ENCODE results near the gene FAM9C. TPM values are rescaled to one million over a fixed set of nuclear protein-coding genes. Genes with fewer than 3 reads are reported as not detected.

FAM9C gene
- total RNA-seq, 1 donor from 2014 or later: not detected

DNA sequence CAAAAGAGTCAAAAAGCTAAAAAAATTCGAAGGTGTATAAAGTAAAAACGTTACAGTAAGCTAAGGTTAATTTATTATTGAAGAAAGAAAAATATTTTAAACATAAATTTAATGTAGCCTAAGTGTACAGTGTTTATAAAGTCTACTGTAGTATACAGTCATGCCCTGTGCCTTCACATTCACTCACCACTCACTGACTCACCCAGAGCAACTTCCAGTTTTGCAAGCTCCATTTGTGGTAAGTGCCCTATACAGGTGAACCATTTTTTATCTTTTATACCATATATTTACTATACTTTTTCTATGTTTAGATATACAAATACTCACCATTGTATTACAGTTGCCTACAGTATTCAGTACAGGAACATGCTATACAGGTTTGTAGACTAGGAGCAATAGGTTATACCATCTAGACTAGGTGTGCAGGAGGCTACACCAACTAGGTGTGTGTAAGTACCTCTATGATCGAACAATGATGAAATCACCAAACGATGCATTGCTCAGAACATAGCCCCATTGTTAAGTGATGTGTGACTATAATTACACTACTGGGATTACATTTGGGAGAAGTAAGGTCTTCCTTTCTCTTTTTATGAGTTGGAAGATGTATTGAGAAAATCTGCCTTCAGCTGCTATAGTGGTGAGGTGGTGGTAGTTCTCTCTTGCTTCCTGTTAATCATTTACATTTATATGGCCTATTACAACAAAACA, 42.3 kb downstream of the FAM9C start:
- Histone ChIP-seq H3K4me3 (ENCODE audit: low read depth, low read length) (no peak overlapping the region), H3K27me3 (ENCODE audit: control insufficient read depth, insufficient read depth, low read length) (no peaks in the 10 kb centered on the region), H3K36me3 (ENCODE audit: control insufficient read depth, insufficient read depth, low read length) (no peaks in the 10 kb centered on the region)
- DNase-seq (ENCODE audit: low read depth): no peak
- TF ChIP-seq, protein P1, sequence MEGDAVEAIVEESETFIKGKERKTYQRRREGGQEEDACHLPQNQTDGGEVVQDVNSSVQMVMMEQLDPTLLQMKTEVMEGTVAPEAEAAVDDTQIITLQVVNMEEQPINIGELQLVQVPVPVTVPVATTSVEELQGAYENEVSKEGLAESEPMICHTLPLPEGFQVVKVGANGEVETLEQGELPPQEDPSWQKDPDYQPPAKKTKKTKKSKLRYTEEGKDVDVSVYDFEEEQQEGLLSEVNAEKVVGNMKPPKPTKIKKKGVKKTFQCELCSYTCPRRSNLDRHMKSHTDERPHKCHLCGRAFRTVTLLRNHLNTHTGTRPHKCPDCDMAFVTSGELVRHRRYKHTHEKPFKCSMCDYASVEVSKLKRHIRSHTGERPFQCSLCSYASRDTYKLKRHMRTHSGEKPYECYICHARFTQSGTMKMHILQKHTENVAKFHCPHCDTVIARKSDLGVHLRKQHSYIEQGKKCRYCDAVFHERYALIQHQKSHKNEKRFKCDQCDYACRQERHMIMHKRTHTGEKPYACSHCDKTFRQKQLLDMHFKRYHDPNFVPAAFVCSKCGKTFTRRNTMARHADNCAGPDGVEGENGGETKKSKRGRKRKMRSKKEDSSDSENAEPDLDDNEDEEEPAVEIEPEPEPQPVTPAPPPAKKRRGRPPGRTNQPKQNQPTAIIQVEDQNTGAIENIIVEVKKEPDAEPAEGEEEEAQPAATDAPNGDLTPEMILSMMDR (IDR thresholded peaks at IDR 0.05; ENCODE audit: insufficient read depth, low read length, poor library complexity, severe bottlenecking): no peak

DNA sequence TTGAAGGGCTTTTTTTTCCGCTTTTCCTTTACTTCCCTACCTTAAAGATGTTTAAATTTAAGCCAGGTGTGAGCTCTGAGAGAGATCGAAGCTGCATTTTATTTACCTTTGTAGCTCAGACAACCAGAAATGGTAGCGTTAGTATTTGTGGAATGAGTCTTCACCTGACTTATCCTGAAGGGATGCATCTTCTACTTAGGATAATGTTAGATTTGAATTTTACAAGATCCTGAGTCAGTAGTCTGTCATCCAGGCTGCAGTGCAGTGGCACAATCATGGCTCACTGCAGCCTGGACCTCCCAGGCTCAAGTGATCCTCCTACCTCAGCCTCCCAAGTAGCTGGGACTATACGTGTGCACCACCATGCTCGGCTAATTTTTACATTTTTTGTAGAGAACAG, 43.3 kb downstream of the FAM9C start:
- DNase-seq (ENCODE audit: low read depth): no peak
- Histone ChIP-seq H3K36me3 (ENCODE audit: control insufficient read depth, insufficient read depth, low read length) (no peaks in the 10 kb centered on the region), H3K27me3 (ENCODE audit: control insufficient read depth, insufficient read depth, low read length) (no peaks in the 10 kb centered on the region), H3K4me3 (ENCODE audit: low read depth, low read length) (no peak overlapping the region)
- TF ChIP-seq, protein P1 (IDR thresholded peaks at IDR 0.05; ENCODE audit: insufficient read depth, low read length, poor library complexity, severe bottlenecking): no peak

DNA sequence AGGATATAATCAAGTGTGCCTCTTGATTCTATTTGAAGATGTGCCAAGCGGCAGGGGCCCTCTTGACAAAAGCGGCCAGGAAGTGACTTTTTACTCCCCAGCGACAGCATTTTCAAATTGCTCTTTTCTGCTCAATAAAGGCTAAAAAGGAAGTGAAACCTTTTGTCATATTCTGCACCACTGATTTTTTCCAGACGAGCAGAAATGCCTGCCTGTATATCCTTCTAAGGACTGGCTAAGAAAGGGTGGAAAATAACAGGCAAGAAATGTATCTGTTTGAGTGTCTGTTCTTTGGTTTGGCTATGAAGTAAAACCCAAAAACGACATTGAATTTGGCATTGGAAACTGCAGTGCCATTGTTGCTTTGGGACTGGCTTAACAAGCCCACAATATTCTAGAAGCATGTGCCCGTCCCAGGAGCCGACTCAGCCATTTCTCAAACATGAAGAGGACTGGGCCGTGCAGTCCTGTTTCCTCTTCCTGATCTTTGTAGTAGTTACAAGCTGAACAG, 44.1 kb downstream of the FAM9C start:
- Histone ChIP-seq H3K27me3 (ENCODE audit: control insufficient read depth, insufficient read depth, low read length) (no peaks in the 10 kb centered on the region), H3K36me3 (ENCODE audit: control insufficient read depth, insufficient read depth, low read length) (no peaks in the 10 kb centered on the region), H3K4me3 (ENCODE audit: low read depth, low read length) (no peak overlapping the region)
- DNase-seq (ENCODE audit: low read depth): no peak
- TF ChIP-seq, protein P1 (IDR thresholded peaks at IDR 0.05; ENCODE audit: insufficient read depth, low read length, poor library complexity, severe bottlenecking): no peak

DNA sequence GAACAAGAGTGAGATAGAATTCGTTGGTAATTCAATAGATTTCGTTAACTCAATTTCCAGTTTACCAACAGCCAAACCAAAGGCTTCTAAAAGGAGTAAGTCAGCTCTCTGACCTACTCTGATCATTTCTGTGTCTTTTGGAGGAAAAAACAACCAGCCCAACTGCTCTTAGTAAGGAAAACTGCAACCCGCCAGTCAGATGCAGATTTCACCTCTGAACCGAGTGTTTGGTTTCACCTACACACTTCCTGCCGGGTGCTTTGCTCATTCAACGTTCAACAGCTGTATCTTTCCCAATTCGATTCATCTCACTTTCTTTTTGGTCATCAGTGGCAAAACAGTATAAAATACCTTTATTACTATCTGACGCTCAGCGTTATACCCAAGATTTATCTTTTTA, 45.0 kb downstream of the FAM9C start:
- DNase-seq (ENCODE audit: low read depth): no peak
- no peaks in the 10 kb centered on the region for H3K36me3 ChIP-seq (ENCODE audit: control insufficient read depth, insufficient read depth, low read length)
- H3K27me3 ChIP-seq (ENCODE audit: control insufficient read depth, insufficient read depth, low read length): no peaks in the 10 kb centered on the region
- TF ChIP-seq, protein P1 (IDR thresholded peaks at IDR 0.05; ENCODE audit: insufficient read depth, low read length, poor library complexity, severe bottlenecking): no peak
- no peak overlapping the region for H3K4me3 ChIP-seq (ENCODE audit: low read depth, low read length)

DNA sequence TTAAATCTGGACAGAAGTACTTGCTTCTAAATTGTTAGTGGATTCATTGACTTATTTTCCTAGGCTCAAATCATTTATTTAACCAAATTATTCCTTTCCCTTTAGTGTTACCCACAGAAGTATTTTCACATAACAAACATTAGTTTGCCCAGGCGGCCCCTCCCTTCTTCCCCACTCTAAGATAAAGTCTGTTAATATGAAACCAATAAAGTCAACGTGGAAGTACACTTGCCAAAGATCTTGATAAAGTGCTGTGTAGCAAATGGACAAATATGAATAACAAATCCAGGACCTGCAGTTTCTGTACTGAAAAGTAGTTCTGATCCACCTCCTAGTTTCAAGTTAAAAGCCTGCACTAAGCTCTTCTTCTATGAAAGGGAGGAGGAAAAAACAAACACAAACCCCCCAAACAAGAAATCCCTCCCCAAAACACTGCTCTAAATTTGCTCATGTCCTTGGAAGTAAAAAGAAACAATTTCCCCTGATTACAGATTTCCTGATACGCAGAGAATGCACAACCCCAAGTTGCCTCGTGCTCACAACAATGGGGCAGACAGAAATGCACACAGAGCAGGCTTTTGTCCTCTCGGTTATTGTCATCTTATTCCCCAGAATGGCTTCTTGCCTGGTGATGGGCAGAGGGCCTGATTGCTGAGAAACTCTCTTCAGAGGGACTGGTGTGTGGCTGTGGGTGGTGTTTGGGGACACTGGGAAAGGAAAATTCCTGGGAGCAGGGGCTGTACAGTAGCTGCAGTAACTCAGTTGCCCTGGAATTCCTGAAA, 46.3 kb downstream of the FAM9C start:
- TF ChIP-seq, protein P1 (IDR thresholded peaks at IDR 0.05; ENCODE audit: insufficient read depth, low read length, poor library complexity, severe bottlenecking): no peak
- DNase-seq (ENCODE audit: low read depth): no peak
- no peaks in the 10 kb centered on the region for H3K36me3 ChIP-seq (ENCODE audit: control insufficient read depth, insufficient read depth, low read length)
- no peak overlapping the region for H3K4me3 ChIP-seq (ENCODE audit: low read depth, low read length)
- H3K27me3 ChIP-seq (ENCODE audit: control insufficient read depth, insufficient read depth, low read length): no peaks in the 10 kb centered on the region
